HG03060 (cell line): ENCODE data around the gene PTPRN2.
"Not testable (repeated sequence)": the region's sequence is repeated elsewhere in the genome, so short reads cannot be mapped to it uniquely, and the experiment has no call there.

Source experiments
- ATAC-seq: cut with Tn5 transposase; IDR thresholded peaks from one replicate; pipeline ENCODE4 v1.9.1; 2021; ENCODE audit warnings: low read depth, moderate number of reproducible peaks; ENCODE audit not compliant: unreplicated experiment

The PTPRN2 gene

GRCh38 chr7:158343526-158343925 is 244.1 kb downstream of the PTPRN2 start:
- ATAC-seq, result no peak

GRCh38 chr7:158341097-158341496 is 246.5 kb downstream of the PTPRN2 start:
- not testable (repeated sequence) for ATAC-seq

- not testable (repeated sequence) for ATAC-seq
Measured at GRCh38 chr7:158336952-158337351, 250.7 kb downstream of the PTPRN2 start.

- ATAC-seq, result not testable (repeated sequence)
Measured at GRCh38 chr7:158332516-158332915, 255.1 kb downstream of the PTPRN2 start.

- ATAC-seq, result not testable (repeated sequence)
Measured at GRCh38 chr7:158331826-158332450, 255.7 kb downstream of the PTPRN2 start.

GRCh38 chr7:158329686-158330085 is 257.9 kb downstream of the PTPRN2 start:
- ATAC-seq, result no peak

GRCh38 chr7:158329014-158329610 is 258.5 kb downstream of the PTPRN2 start:
- ATAC-seq, result no peak

GRCh38 chr7:158328376-158329013 is 259.1 kb downstream of the PTPRN2 start:
- no peak for ATAC-seq

GRCh38 chr7:158327571-158328180 is 259.9 kb downstream of the PTPRN2 start:
- ATAC-seq, result no peak

- ATAC-seq, result no peak
Measured at GRCh38 chr7:158327012-158327411, 260.6 kb downstream of the PTPRN2 start.

- no peak for ATAC-seq
Measured at GRCh38 chr7:158325530-158326381, 261.9 kb downstream of the PTPRN2 start.

GRCh38 chr7:158324397-158325360 is 262.9 kb downstream of the PTPRN2 start:
- ATAC-seq, result no peak

GRCh38 chr7:158323741-158324396 is 263.8 kb downstream of the PTPRN2 start:
- no peak for ATAC-seq

- ATAC-seq, result no peak
Measured at GRCh38 chr7:158322616-158323530, 264.8 kb downstream of the PTPRN2 start.

GRCh38 chr7:158321936-158322615 is 265.5 kb downstream of the PTPRN2 start:
- no peak for ATAC-seq

- no peak for ATAC-seq
Measured at GRCh38 chr7:158321056-158321700, 266.4 kb downstream of the PTPRN2 start.

- ATAC-seq, result no peak
Measured at GRCh38 chr7:158320328-158320727, 267.3 kb downstream of the PTPRN2 start.
